Cardiac septum (tissue), 1 donor: ENCODE measurements around the gene SPOCK2. TPM values are rescaled to one million over a fixed set of nuclear protein-coding genes. Genes with fewer than 3 reads are reported as not detected.
"Not testable (repeated sequence)": the region's sequence is repeated elsewhere in the genome, so short reads cannot be mapped to it uniquely, and the experiment has no call there.

ENCODE experiments used
- DNase-seq: peaks from one replicate; pipeline ENCODE4 v3.0.0-alpha.2; 2020; ENCODE audit warnings: low spot score
- intact Hi-C: fragments of 100-400 bp; cut with DNase I; formaldehyde crosslinking; loops from one replicate; pipeline ENCODE4 v1.14.0; 2022
- long read RNA-seq: library from polyadenylated mRNA; unstranded; transcript quantifications from one replicate; pipeline ENCODE4 v2.0.0, GENCODE V29; 2021
- total RNA-seq: library from RNA; stranded (reverse); fragmentation: NEBNext Ultra II Directional; extraction: Animal tissue kit (Norgen Biotek cat#: 25700); gene quantifications from one replicate; pipeline ENCODE4 v1.2.1, GENCODE V29; 2021
- donor health status: DM: no; HTN: no; CAD: no.

The SPOCK2 gene, protein sequence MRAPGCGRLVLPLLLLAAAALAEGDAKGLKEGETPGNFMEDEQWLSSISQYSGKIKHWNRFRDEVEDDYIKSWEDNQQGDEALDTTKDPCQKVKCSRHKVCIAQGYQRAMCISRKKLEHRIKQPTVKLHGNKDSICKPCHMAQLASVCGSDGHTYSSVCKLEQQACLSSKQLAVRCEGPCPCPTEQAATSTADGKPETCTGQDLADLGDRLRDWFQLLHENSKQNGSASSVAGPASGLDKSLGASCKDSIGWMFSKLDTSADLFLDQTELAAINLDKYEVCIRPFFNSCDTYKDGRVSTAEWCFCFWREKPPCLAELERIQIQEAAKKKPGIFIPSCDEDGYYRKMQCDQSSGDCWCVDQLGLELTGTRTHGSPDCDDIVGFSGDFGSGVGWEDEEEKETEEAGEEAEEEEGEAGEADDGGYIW
- 7.5 TPM for total RNA-seq
- long read RNA-seq, partial matches to known transcripts, result 0 of 10 reads
- long read RNA-seq, other reads (novel, unspliced or antisense), result 6 of 10 reads

DNA sequence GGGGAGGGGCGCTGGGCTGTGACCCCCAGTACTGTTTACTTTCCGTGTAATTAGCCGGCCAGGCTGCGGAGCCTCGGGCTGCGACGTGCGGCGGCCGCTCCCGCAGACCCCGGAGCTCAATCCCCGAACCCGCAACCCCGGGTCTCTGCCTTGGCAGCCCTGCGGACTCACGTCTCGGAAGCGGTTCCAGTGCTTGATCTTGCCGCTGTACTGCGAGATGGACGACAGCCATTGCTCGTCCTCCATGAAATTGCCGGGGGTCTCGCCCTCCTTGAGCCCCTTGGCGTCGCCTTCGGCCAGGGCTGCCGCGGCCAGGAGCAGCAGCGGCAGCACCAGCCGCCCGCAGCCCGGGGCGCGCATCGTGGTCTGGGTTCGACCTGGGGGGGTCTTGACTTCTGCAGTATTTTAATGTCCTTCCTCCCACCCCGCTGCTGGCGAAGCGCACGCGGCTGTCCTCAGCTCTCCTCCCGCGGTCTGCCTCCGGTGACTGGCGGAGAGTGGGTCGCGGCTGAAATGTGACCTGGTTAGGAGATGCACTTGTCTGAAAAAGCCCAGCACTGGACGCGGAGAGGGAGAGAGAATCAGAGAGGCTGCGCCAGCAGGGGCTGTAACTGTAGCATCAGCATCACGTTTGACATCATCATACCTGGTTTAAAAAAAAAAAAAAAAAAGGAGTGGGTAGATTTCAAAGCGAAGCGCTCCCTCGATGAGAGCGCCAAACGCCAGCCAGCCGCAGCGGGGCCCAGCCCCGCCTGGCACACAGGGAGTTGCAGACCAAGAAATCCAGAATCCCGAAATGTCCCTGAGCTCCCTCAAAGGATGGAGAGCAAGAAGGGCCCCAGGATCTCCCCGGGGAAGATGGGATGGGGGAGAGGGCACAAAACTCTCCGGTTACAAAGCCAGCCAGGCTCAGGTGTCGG is at the start of gene SPOCK2:
Gene SPOCK2, minus strand, starts transcription at position 583 of the 920 bp plus-strand sequence. Its CDS starts 223 bp downstream, at position 360.
- intact Hi-C loops, result no loop called here
- DNase-seq, result no peak

DNA sequence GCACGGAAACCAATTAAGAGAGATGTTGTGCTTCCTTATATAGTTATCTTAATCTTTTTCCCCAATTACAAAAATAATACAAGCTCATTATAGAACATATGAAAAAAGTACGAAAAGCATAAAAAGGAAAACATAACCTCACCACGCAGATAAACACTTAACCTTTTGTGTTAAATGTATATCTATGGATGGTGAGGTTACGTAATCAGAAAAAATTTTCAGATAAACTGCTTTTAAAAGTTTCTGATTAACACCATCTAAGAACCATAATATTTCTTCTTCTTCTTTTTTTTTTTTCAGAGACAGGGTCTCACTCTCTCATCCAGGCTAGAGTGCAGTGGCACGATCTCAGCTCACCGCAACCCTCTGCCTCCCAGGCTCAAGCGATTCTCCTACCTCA is 49.2 kb upstream of the SPOCK2 start:
- DNase-seq, result no peak
- intact Hi-C loops, result no loop called here

DNA sequence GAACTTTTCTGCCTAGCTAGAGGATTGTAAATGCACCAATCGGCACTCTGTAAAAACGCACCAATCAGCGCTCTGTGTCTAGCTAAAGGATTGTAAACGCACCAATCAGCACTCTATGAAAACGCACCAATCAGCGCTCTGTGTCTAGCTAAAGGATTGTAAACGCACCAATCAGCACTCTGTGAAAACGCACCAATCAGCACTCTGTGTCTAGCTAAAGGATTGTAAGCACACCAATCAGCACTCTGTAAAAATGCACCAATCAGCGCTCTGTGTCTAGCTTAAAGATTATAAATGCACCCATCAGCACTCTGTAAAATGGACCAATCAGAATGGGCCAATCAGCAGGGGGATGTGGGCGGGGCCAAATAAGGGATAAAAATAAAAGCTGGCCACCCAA is 47.9 kb upstream of the SPOCK2 start:
- intact Hi-C loops, DNase-seq: not testable (repeated sequence)

DNA sequence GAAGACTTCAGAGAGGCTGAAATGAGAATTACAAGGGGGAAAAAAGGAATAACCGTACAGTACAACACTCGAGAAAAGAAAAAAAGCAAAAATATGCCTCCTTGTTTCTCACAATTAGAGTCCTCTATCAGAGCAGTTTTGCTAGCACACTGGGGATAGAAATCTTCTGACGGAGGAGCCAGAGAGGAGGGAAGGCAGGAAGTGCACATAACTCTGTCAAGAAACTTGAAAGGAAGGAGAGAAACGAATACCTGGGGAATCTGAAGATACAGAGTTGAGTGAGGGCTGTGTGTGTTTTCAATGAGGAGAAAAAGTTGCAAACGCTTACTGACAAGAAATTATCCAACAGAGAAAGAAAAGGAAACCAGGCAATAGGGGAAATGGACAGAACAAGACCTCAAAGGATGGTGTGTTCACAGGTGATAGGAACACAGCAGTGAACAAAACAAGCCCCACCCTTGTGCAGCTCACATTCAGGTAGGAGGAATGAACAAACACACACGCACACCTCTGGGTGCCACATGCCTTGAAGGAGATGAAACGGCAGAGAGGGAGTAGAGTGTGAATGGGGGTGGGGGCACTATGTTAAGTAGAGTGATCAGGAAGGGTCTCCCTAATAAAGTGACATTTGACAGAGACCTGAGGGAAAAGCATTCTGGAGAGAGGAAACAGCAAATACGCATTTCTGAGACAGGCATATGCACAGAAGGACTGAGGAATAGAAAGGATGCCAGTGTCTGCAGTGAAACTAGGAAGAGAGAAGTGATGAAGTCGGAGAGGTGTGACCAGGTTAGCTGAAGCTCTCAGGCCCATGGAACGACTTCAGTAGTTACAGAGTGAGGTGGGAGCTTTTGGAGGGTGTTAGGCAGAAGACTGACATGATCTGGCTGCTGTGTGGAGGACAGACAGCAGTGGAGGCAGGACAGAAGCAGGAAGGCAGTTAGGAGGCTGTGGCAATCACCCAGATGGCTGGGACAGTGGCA is 46.7 kb upstream of the SPOCK2 start:
- no peak for DNase-seq

DNA sequence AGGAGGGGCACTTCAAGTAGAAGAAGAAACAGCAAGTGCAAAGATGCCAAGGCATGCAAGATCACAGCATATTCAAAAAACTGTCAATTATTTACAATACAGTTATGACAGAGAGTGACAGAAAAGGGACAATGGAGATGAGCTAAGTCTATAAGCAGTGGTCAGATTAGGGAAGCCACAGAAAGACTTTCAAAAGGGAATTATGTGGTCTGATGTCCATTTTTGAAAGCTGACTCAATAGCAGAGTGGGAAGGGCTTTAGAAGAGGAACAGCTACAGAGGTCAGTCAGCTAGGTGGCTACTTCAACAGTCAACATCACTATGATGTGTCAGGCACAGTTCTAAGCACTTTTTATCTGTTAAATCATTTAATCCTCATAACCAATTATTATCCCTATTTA is 45.2 kb upstream of the SPOCK2 start:
- intact Hi-C loops, result loop anchor here (2.0 to 5.0 kb wide), 2 partner anchors 89 to 203 kb away; no protein-coding TSS in a partner anchor
- DNase-seq, result no peak

More for the DNA sequence above, 46.7 kb upstream of the SPOCK2 start:
- intact Hi-C loops, result loop anchor here (5.0 kb wide), 1 partner anchor 87 kb away; no protein-coding TSS in a partner anchor

DNA sequence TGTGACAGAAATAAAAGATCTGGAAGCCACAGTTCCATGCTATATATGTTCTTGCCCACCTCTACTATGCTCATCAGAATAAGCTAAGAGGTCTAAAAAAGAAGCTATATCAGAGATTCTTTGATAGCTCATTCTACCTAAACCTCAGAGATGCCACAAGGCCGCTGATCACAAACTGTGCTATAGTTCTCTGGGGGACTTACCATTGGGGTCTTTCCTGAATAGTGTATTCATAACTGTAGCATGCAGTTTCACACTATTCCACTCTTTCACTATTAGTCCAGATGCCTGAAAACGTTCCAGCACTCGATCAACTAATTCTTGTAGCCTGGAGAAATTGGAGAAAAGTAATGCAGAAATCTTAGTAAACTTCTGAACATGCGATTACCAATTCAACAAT is 44.5 kb upstream of the SPOCK2 start:
- no peak for DNase-seq
- intact Hi-C loops, result loop anchor here (2.0 to 5.0 kb wide), 2 partner anchors 89 to 204 kb away; no protein-coding TSS in a partner anchor

DNA sequence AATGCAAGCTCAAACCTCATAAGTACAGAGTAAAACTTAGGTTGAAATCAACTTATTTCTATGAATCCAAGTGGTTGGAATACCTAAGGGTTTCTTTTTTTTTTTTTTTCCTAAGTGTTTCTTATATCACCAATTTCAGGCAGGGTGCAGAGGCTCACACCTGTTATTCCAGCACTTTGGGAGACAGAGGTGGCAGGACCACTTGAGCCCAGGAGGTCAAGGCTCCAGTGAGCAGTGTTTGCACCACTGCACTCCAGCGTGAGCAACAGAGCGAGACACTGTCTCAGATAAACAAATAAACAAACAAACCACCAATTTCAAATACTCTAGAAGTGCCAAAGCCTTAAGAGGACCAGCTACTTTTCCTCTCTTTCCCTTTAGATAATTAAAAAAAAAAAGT is 39.2 kb upstream of the SPOCK2 start:
- intact Hi-C loops, result no loop called here
- DNase-seq, result no peak

DNA sequence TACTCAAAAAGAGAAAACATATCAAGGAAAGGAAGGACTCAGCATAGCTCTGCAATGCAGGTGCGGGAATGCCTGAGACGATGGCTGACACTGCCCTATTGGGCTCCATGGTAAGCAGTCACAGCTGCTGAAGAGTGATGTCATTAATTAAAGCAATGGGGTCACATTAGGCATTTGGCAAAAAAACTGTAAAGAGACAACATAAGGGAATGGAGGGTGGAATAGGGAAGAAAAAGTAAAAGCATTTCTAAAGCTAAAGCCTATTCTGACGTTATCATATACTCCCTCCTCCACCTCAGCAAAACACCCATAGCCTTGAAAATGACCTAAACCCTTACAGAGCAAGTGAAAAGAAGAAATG is 38.5 kb upstream of the SPOCK2 start:
- intact Hi-C loops, result no loop called here

DNA sequence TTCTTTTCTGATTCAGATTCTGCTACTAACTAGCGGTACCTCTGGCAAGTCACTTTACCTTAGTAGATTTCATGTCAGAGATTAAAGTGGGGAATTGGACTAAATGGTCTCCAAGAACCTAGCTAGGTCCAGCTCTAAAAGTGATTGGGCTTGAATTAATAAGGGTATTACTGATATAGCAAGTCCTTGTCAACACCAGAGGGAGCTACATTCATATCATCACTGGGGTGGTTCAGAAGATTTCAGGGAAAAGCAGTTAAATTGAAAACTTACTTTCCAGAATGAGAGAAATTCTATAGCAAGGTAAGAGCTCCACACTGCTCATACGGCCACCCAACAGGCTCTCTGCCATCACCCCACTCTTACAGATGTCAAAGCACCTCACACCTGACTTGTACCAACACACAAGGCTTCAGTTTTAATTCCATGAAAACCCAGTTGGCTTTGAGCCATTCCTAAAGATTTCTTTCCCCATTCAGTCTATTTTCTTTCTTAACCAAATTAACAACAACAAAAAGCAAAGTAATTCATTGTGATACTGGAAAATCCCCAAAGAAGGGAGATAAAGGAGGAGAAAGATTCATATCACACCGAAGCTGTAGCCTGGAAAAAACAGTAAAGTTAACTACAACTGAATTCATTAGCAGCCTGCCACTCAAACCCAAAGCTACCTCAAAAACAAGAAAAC is 38.0 kb upstream of the SPOCK2 start:
- intact Hi-C loops, result no loop called here

More for the DNA sequence above, 38.5 kb upstream of the SPOCK2 start:
- DNase-seq, result no peak

DNA sequence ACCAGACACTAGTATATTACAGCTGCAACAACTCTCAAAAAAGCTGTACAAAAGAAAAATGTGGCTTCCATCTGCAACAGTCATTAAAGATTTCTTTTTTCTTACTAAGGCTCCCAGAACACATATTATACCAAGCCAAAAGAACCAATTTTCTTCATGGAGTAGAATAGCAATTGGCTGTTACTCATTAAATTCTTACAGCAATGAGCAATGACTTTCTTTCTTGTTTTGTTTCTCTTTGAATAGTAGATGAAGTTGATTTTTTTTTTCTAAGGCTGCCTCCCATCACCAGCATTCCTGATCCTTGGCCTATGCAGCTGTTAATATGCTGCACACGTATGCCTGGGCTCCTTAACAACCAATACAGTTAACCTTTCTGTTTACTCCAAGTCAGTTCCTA is 36.6 kb upstream of the SPOCK2 start:
- DNase-seq, result no peak

More for the DNA sequence above, 38.0 kb upstream of the SPOCK2 start:
- no peak for DNase-seq

DNA sequence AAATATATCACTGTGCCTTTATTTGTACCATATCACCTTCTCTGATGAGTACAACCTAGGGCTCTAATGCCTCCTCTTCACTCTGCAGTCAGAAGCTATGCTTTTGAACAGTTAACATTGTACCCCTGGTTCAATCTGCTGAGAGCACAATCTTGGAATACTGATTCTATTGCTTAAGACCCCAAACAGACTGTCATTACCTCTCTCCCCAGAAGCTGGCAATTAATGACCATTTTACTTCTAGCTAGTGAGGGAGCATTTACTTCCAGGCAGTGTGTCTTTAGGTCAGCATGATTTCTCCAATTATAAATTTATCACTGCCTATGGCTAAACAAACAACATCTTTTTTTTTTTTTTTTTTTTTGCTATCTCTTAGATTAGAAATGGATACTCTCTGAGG is 36.0 kb upstream of the SPOCK2 start:
- intact Hi-C loops, result no loop called here
- DNase-seq, result no peak

More for the DNA sequence above, 36.6 kb upstream of the SPOCK2 start:
- intact Hi-C loops, result no loop called here

DNA sequence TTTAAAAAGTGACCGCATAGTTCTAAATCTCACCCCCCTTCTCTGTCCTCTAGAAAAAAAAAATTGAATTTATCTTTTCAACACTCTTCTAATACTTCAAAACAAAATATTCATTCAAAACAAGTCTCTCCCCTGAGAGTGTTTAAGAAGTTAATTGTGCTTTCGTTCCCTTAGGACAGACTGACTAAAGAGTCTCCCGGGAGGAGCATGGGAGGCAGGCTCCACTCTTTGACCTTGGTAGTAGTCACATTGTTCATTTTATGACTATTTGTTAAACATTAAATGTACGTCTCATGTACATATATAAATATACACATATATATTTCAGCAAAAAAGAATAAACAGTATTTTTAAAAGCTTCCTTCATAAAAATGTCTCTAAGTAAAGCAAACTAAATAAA is 35.3 kb upstream of the SPOCK2 start:
- intact Hi-C loops, result no loop called here
- no peak for DNase-seq

DNA sequence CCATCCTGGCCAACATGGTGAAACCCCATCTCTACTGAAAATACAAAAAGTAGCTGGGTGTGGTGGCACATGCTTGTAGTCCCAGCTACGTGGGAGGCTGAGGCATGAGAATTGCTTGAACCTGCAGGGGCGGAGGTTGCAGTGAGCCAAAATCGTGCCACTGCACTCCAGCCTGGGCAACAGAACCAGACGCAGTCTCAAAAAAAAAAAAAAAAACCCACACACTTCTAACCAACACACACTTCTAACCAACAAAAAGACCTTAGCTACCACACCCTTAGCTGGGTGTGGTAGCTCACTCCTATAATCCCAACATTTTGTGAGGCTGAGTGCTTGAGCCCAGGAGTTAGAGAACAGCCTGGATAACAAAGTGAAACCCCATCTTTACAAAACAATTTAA is 33.9 kb upstream of the SPOCK2 start:
- intact Hi-C loops, result no loop called here

DNA sequence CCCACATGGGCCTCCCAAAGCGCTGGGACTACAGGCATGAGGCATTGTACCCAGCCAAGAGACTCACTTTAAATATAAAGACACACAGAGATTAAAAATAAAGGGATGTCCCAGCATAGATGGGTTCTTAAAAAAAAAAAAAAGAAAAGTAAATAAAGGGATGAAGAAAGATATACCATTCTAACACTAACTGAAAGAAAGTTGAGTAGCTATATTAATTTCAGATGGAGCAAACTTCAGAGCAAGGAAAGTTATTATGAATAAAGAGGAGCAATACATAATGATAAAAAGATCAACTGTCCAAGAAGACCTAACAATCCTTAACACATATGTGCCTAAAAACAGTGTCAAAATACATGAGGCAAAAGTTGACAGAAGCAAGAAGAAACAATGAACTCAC is 33.0 kb upstream of the SPOCK2 start:
- no peak for DNase-seq
- intact Hi-C loops, result no loop called here

More for the DNA sequence above, 33.9 kb upstream of the SPOCK2 start:
- DNase-seq, result no peak

DNA sequence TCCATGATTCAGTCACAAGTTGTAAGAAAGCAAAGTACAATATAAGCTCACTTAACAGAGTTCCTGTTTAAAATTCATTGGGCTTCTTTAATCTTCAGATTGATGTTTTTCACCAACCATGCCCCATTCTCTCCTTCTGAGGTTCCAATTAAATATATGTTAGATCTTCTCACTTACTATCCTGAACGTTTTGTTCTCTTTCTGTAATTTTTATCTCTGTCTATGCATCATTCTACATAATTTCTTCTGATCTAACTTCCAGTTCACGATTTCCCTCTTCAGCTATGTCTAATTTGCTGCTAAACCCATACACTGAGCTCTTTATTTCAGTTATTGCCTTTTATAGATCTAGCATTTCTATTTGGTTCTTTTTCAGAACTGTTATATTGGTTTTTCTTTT is 28.0 kb upstream of the SPOCK2 start:
- intact Hi-C loops, result no loop called here
- DNase-seq, result no peak

DNA sequence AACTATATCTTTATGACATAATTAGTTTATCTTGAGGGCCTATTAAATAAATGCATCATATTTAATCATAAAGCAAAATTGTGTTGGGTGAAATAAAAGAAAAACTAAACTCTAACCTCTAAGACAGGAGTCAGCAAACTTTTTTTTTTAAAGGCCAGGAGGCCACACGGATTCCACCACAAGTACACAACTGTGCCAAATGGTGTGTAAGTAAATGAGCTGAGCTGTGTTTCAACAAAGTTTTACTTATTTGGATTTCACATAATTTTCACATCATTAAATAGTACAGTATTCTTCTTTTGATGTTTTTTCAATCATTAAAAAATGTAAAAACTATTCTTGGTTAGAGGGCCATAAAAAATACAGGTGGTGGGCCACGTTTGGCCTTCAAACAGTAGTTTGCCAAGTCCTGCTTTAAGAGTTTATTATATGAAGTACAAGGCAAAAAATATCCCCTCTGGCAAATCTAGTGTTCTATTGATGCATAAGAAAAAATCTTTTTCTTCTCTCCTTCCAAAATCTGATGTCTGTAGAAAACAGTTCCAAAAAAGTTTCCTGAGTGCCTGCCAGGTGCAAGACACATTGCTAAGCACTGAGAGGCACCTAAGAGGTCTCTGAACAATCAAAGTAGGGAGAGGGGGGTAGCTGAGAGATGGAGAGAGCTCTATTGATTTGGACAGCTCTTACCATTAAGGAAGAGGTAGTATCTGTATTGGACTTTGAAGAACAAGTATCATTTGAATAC is 26.5 kb upstream of the SPOCK2 start:
- no peak for DNase-seq
- intact Hi-C loops, result loop anchor here (5.0 kb wide), 1 partner anchor 48 kb away; no protein-coding TSS in a partner anchor

DNA sequence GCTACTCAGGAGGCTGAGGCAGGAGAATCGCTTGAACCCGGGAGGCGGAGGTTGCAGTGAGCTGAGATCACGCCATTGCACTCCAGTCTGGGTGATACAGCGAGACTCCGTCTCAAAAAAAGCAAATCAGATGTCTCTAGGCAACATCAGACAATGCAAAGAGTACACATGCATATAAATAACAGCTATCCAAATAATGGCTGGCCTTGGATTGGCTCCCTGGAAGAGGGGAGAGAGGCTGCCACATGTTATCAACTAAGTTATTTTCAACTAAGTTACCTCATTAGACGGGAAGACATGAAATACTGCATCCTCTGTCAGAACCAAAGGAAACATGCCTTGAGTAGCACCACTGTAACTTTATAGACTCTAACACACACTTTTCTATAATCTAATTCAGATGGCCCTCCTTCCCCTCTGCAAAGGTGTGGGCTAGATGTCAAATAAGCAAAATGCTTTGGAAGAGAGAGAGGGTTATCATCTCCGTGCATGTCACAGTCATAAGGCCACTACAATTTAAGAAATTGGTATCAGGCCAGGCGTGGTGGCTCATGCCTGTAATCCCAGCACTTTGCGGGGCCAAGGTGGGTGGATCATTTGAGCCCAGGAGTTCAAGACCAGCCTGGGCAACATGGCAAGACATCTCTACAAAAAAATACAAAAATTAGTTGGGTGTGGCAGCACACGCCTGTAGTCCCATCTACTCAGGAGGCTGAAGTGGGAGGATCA is 22.5 kb upstream of the SPOCK2 start:
- DNase-seq, result no peak
- intact Hi-C loops, result loop anchor here (5.0 kb wide), 1 partner anchor 44 kb away; no protein-coding TSS in a partner anchor
